Measurements from ENCODE around the gene COG3. TPM values are rescaled to one million over a fixed set of nuclear protein-coding genes. Genes with fewer than 3 reads are reported as not detected.

The COG3 gene
- total RNA-seq, 1 donor from 2014 or later, result 13.3 TPM

GRCh38 chr13:45534604-45535003 is 69.9 kb downstream of the COG3 start:
- H3K4me3 ChIP-seq (ENCODE audit: low read depth, low read length), result no peak overlapping the region
- no peak for TF ChIP-seq CTCF (conservative IDR thresholded peaks at IDR 0.05; ENCODE audit: low read depth, low read length)
- DNase-seq (ENCODE audit: low read depth), result no peak

GRCh38 chr13:45536224-45536623 is 71.5 kb downstream of the COG3 start:
- TF ChIP-seq CTCF (conservative IDR thresholded peaks at IDR 0.05; ENCODE audit: low read depth, low read length), result no peak
- H3K4me3 ChIP-seq (ENCODE audit: low read depth, low read length), result no peak overlapping the region
- no peak for DNase-seq (ENCODE audit: low read depth)

GRCh38 chr13:45537516-45537915 is 72.8 kb downstream of the COG3 start:
- DNase-seq (ENCODE audit: low read depth), result no peak
- TF ChIP-seq CTCF (conservative IDR thresholded peaks at IDR 0.05; ENCODE audit: low read depth, low read length), result no peak
- no peak overlapping the region for H3K4me3 ChIP-seq (ENCODE audit: low read depth, low read length)

GRCh38 chr13:45538382-45538781 is 73.6 kb downstream of the COG3 start:
- TF ChIP-seq CTCF (conservative IDR thresholded peaks at IDR 0.05; ENCODE audit: low read depth, low read length), result no peak
- no peak for DNase-seq (ENCODE audit: low read depth)
- no peak overlapping the region for H3K4me3 ChIP-seq (ENCODE audit: low read depth, low read length)

GRCh38 chr13:45540195-45540594 is 75.5 kb downstream of the COG3 start:
- no peak overlapping the region for H3K4me3 ChIP-seq (ENCODE audit: low read depth, low read length)
- no peak for DNase-seq (ENCODE audit: low read depth)
- TF ChIP-seq CTCF (conservative IDR thresholded peaks at IDR 0.05; ENCODE audit: low read depth, low read length), result no peak

GRCh38 chr13:45540864-45541263 is 76.1 kb downstream of the COG3 start:
- no peak for TF ChIP-seq CTCF (conservative IDR thresholded peaks at IDR 0.05; ENCODE audit: low read depth, low read length)
- no peak for DNase-seq (ENCODE audit: low read depth)
- no peak overlapping the region for H3K4me3 ChIP-seq (ENCODE audit: low read depth, low read length)

GRCh38 chr13:45541806-45542205 is 77.1 kb downstream of the COG3 start:
- no peak for TF ChIP-seq CTCF (conservative IDR thresholded peaks at IDR 0.05; ENCODE audit: low read depth, low read length)
- no peak for DNase-seq (ENCODE audit: low read depth)
- H3K4me3 ChIP-seq (ENCODE audit: low read depth, low read length), result no peak overlapping the region
